Activated CD8-positive, alpha-beta T cell treated with anti-CD3 and anti-CD28 coated beads, Interleukin-2, amount 10 ng/mL, durations not matched to agents 7 days and 5 days (primary cell): ENCODE results near the gene MTHFD2L. TPM values are rescaled to one million over a fixed set of nuclear protein-coding genes. Genes with fewer than 3 reads are reported as not detected.
"Not testable (repeated sequence)": the region's sequence is repeated elsewhere in the genome, so short reads cannot be mapped to it uniquely, and the experiment has no call there.

Experiments
- ATAC-seq: fragments of 150-1000 bp; cut with Tn5 transposase; one replicate; pipeline ENCODE4 v1.10.0; 2021; ENCODE audit warnings: moderate library complexity
- CTCF ChIA-PET: fragments of 350-600 bp; sonication (Branson Sonifier 250); formaldehyde crosslinking; loops from one replicate; lab custom pipeline; 2021; ENCODE audit warnings: antibody characterized with exemption; lab: Charles Lee
- POLR2A ChIA-PET: fragments of 350-600 bp; sonication (Branson Sonifier 250); formaldehyde crosslinking; loops from one replicate; lab custom pipeline; 2021; ENCODE audit warnings: antibody characterized with exemption; lab: Charles Lee
- DNase-seq: peaks from one replicate; pipeline ENCODE4 v3.0.0-alpha.2; 2020
- H3K27ac Mint-ChIP-seq: one replicate; pipeline ENCODE4 v1.8.0; 2021; ENCODE audit warnings: mild to moderate bottlenecking, mixed read lengths
- H3K27me3 Mint-ChIP-seq: one replicate; pipeline ENCODE4 v1.8.0; 2021; ENCODE audit warnings: low read depth, mixed read lengths
- H3K36me3 Mint-ChIP-seq: one replicate; pipeline ENCODE4 v1.8.0; 2021; ENCODE audit warnings: low read depth, mixed read lengths
- H3K4me1 Mint-ChIP-seq: one replicate; pipeline ENCODE4 v1.8.0; 2021; ENCODE audit warnings: low read depth, mixed read lengths
- H3K4me3 Mint-ChIP-seq: one replicate; pipeline ENCODE4 v1.8.0; 2021; ENCODE audit warnings: mild to moderate bottlenecking, mixed read lengths
- H3K9me3 Mint-ChIP-seq: one replicate; pipeline ENCODE4 v1.8.0; 2022; ENCODE audit warnings: mixed read lengths; ENCODE audit not compliant: insufficient read depth
- total RNA-seq, 2 experiments: library from RNA; stranded (reverse); gene quantifications; one replicate each; pipeline ENCODE4 v1.2.3, GENCODE V29; 2021

The MTHFD2L gene
- total RNA-seq, 2 experiments from 2014 or later, result 5.3 to 5.5 TPM

DNA sequence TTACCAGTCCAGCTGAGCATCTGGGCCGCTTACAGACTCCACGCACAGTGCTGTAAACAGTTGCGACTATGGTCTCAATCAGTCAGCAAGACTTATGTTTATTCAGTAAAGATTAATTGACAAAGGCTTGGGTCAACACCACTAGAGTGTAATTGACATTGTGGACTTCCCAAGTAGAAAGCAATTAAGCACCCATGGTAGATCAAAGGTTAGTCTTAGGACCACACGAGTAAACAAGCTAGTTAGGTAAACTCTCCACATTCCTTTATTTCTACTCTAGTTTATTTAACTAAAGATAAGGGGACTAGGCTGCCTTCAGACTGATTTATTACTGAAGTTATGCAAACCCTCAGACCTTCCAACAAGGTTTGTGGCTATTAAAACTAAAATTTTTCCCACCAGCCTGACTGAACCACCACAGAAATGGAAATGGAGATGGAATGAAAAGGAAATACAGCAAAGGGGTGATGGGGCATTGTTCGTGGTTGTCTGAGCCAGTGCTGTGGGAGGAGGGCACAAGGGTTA is 44.2 kb downstream of the MTHFD2L start:
- DNase-seq (no peak), ATAC-seq (no peak)
- POLR2A ChIA-PET, result no interaction called here
- CTCF ChIA-PET, result interaction anchor here (1.3 kb wide), 2 partner anchors 26 to 170 kb away, joined by 3 read pairs; no protein-coding TSS in a partner anchor
- no peak overlapping the region for H3K27ac Mint-ChIP-seq
- no peaks in the 10 kb centered on the region for H3K36me3 Mint-ChIP-seq
- peaks cover 8% of the 10 kb centered on the region for H3K4me1 Mint-ChIP-seq
- H3K9me3 Mint-ChIP-seq, result no peaks in the 10 kb centered on the region
- no peak overlapping the region for H3K4me3 Mint-ChIP-seq
- H3K27me3 Mint-ChIP-seq, result no peaks in the 10 kb centered on the region

DNA sequence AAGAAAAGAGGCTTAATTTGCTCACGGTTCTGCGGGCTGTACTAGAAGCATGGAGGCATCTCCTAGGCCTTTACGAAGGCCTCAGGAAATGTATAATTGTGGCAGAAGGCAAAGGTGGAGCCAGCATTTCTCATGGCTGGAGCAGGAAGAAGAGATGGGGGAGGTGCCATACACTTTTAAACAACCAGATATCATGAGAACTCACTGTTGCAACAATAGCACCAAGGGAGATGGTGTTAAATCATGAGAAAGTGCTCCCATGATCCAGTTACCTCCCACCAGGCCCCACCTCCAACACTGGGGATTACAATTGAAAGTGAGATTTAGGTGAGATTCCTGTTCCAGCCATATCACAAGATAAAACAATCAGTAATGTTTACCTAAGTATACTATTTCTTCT is 45.5 kb downstream of the MTHFD2L start:
- Mint-ChIP-seq H3K9me3 (no peaks in the 10 kb centered on the region), H3K4me1 (peaks cover 8% of the 10 kb centered on the region), H3K27me3 (no peaks in the 10 kb centered on the region), H3K4me3 (no peak overlapping the region), H3K36me3 (peaks cover 4% of the 10 kb centered on the region), H3K27ac (no peak overlapping the region)
- DNase-seq (no peak), ATAC-seq (no peak)
- CTCF ChIA-PET, result no interaction called here
- POLR2A ChIA-PET, result no interaction called here

DNA sequence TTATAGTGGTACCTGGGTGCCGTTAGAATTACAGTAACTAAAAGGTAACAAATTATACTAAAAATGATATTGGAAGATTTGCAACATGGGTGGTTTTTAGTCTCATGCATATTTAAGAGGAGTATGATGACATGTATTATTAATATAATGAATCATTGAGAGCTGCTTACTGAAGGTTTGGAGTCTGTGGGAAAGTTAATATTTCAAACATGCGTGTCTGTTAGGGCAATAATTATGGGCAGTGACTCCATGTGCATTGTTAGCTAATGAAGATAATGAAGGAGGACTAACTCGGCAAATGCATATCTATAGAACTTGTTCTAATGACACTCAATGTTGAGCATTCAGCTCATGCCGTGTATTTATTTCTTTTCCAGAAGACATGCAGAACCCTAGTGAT is 47.1 kb downstream of the MTHFD2L start:
- Mint-ChIP-seq H3K27me3 (no peaks in the 10 kb centered on the region), H3K27ac (no peak overlapping the region), H3K4me3 (no peak overlapping the region), H3K4me1 (peaks cover 8% of the 10 kb centered on the region), H3K36me3 (peaks cover 7% of the 10 kb centered on the region), H3K9me3 (no peaks in the 10 kb centered on the region)
- CTCF ChIA-PET, result interaction anchor here (1.0 kb wide), 1 partner anchor 22 kb away, joined by 3 read pairs; no protein-coding TSS in a partner anchor
- ATAC-seq (no peak), DNase-seq (no peak)
- POLR2A ChIA-PET, result no interaction called here

DNA sequence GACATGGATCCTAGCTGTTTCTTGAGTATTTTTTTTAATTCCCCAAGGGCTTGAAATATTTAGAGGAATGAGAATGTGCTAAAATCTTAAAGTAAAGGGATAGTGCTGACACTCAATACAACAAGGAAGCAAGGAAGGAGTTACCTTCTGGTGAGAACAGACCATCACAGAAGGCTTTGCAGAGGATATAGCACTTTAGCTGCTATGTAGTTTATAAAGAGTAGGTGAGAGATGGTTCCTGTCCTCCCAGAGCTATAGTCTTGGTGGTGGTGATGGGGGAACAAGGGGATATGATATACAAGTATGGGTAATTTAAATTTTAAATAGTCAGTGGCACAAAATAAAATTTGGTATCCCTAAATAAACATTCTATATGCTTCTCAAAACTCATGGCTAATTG is 47.6 kb downstream of the MTHFD2L start:
- Mint-ChIP-seq H3K4me1 (peaks cover 8% of the 10 kb centered on the region), H3K27me3 (no peaks in the 10 kb centered on the region), H3K4me3 (no peak overlapping the region), H3K36me3 (peaks cover 7% of the 10 kb centered on the region), H3K27ac (no peak overlapping the region), H3K9me3 (no peaks in the 10 kb centered on the region)
- ChIA-PET CTCF (interaction anchor here (1.0 kb wide), 1 partner anchor 23 kb away, joined by 3 read pairs; no protein-coding TSS in a partner anchor), POLR2A (no interaction called here)
- no peak for DNase-seq
- no peak for ATAC-seq

DNA sequence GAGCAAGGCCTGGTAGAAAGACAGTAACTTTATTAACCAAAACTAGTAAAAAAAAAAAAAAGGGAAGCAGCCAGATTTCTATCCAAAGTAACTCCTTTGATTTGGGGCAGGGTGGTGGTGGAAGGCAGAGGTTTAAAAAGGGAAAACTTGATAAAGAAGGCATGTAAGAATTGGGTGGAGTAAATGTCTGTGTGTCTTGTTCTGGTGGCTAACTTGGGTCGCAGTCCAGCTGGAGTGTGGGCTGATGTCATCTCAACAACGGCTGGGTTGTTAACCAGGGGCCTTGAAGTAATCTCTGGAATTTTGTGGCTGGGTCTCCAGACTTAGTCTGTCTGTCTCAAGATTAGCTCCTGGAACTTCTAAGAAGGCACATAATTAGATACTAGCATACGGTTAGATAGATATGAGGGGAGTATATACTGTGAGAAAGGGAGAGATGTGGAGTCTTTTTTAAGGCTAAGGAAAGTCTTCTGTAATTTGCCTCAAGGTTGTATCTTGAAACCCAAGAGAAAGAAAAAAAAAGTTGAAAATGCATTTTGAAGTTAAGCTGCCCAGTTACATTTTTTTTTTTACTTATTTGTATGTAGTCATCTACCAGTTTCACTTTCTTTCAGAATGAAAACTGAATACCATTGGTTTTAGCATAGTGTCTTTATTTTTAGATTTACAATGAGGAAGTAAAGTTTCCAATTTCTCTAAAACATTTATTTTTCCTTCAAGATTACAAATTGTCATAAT is 48.3 kb downstream of the MTHFD2L start:
- ChIA-PET POLR2A (interaction anchor here (0.6 kb wide), 1 partner anchor 60 kb away, joined by 3 read pairs; no protein-coding TSS in a partner anchor), CTCF (no interaction called here)
- Mint-ChIP-seq H3K36me3 (peaks cover 7% of the 10 kb centered on the region), H3K27ac (peak overlapping the region; percentile 19), H3K9me3 (no peaks in the 10 kb centered on the region), H3K4me3 (no peak overlapping the region), H3K4me1 (peaks cover 8% of the 10 kb centered on the region), H3K27me3 (no peaks in the 10 kb centered on the region)
- DNase-seq, result no peak
- ATAC-seq, result no peak

DNA sequence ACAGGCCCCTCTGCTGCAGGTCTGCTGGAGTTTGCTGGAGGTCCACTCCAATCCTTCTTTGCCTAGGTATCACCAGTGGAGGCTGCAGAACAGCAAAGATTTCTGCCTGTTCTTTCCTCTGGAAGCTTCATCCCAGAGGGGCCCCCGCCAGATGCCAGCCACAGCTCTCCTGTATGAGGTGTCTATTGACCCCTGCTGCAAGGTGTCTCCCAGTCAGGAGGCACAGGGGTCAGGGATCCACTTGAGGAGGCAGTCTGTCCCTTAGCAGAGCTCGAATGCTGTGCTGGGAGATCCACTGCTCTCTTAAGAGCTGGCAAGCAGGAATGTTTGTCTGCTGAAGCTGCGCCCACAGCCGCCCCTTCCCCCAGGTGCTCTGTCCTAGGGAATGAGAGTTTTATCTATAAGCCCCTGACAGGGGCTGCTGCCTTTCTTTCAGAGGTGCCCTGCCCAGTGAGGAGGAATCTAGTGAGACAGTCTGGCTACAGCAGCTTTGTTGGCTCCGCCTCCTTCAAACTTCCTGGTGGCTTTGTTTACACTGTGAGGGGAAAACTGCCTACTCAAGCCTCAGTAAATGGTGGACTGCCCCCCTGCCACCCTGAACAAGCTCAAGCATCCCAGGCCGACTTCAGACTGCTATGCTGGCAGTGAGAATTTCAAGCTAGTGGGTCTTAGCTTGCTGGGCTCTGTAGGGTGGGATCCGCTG is 56.7 kb downstream of the MTHFD2L start:
- DNase-seq, H3K9me3 Mint-ChIP-seq, H3K4me1 Mint-ChIP-seq, H3K36me3 Mint-ChIP-seq, H3K27ac Mint-ChIP-seq, ATAC-seq, H3K4me3 Mint-ChIP-seq, H3K27me3 Mint-ChIP-seq, POLR2A ChIA-PET: not testable (repeated sequence)
- CTCF ChIA-PET, result interaction anchor here (1.5 kb wide), 2 partner anchors 11 to 14 kb away, joined by 3 to 7 read pairs; no protein-coding TSS in a partner anchor

DNA sequence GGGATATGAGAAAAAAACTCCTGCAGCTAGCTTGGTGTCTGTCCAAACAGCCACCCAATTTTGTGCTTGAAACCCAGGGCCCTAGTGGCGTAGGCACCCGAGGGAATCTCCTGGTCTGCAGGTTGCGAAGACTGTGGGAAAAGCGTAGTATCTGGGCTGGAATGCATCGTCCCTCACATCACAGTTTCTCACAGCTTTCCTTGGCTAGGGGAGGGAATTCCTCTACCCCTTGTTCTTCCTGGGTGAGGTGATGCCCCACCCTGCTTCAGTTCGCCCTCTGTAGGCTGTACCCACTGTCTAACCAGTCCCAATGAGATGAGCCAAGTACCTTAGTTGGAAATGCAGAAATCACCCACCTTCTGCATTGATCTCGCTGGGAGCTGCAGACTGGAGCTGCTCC is 57.3 kb downstream of the MTHFD2L start:
- H3K9me3 Mint-ChIP-seq, ATAC-seq, H3K4me1 Mint-ChIP-seq, H3K36me3 Mint-ChIP-seq, DNase-seq, POLR2A ChIA-PET, H3K27ac Mint-ChIP-seq, H3K4me3 Mint-ChIP-seq, H3K27me3 Mint-ChIP-seq: not testable (repeated sequence)
- CTCF ChIA-PET, result interaction anchor here (1.5 kb wide), 2 partner anchors 10 to 13 kb away, joined by 3 to 7 read pairs; no protein-coding TSS in a partner anchor

DNA sequence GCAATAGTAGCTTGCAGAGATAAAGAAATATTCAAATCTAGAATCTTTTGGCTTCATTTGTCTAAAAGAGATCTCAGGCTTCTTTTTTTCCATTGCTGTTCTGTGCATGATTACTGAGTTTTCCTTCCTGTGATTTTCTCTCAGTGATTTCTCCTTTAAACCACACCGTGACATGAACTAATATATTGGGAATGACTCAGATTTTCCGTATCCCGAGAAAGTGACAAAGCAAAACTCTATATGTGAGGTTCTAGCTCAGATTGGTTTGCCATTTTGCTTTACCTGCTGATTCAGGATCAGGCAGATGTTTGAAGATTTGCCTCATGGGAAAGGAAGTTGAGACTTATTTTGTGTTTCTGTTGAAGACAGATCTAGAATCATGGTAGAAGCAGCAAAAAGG is 59.4 kb downstream of the MTHFD2L start:
- no peaks in the 10 kb centered on the region for H3K27me3 Mint-ChIP-seq
- H3K36me3 Mint-ChIP-seq, result no peaks in the 10 kb centered on the region
- CTCF ChIA-PET, result interaction anchor here (1.9 kb wide), 1 partner anchor 11 kb away, joined by 12 read pairs; no protein-coding TSS in a partner anchor
- POLR2A ChIA-PET, result no interaction called here
- H3K27ac Mint-ChIP-seq, result no peak overlapping the region
- H3K4me1 Mint-ChIP-seq, result no peaks in the 10 kb centered on the region
- no peaks in the 10 kb centered on the region for H3K9me3 Mint-ChIP-seq
- no peak for DNase-seq
- ATAC-seq, result no peak
- no peak overlapping the region for H3K4me3 Mint-ChIP-seq

DNA sequence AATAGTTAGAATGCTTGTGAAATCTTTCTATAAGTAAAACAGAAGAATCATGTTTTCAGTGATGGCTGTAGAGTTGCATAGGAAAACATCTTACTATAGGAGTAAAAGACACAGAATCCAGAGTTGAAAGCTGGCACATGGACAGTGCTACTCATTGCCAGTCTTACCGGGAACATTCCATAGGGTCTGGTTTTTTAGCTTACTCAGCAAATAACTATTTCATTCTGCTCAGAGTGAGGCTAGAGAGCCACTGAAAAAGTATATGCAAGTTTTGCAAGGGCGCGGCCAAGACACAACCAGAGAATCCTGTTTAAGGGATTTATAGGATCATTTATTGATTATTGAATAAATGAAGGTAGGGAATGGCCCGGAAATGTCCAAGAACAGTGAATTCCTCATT is 60.3 kb downstream of the MTHFD2L start:
- H3K27ac Mint-ChIP-seq, result no peak overlapping the region
- ATAC-seq (no peak), DNase-seq (no peak)
- H3K9me3 Mint-ChIP-seq, result no peaks in the 10 kb centered on the region
- no peaks in the 10 kb centered on the region for H3K4me1 Mint-ChIP-seq
- ChIA-PET POLR2A (no interaction called here), CTCF (interaction anchor here (1.9 kb wide), 1 partner anchor 10 kb away, joined by 12 read pairs; no protein-coding TSS in a partner anchor)
- H3K27me3 Mint-ChIP-seq, result no peaks in the 10 kb centered on the region
- no peaks in the 10 kb centered on the region for H3K36me3 Mint-ChIP-seq
- no peak overlapping the region for H3K4me3 Mint-ChIP-seq

DNA sequence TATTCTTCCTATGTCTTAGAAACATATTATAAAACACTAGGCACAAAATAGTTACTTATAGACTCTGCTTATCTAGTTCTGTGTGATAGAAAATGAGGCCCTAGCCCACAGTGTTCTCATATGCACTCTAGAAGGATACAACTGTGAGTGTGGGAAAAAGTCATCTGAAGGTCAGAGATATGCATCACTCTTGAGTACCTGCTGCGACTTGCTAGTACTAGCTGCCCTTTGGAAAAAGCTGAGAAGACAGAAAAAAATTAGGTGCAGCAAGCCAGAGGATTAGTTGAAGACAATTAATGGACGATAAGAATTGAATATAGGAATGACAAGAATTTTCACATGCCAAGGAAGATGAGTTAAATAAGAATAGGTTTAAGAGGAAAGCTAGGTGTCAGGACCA is 61.3 kb downstream of the MTHFD2L start:
- ChIA-PET CTCF (interaction anchor here (0.8 kb wide), 1 partner anchor 9 kb away, joined by 3 read pairs; no protein-coding TSS in a partner anchor), POLR2A (no interaction called here)
- Mint-ChIP-seq H3K4me1 (no peaks in the 10 kb centered on the region), H3K27ac (no peak overlapping the region), H3K4me3 (no peak overlapping the region), H3K36me3 (no peaks in the 10 kb centered on the region), H3K9me3 (no peaks in the 10 kb centered on the region), H3K27me3 (no peaks in the 10 kb centered on the region)
- ATAC-seq (no peak), DNase-seq (no peak)

DNA sequence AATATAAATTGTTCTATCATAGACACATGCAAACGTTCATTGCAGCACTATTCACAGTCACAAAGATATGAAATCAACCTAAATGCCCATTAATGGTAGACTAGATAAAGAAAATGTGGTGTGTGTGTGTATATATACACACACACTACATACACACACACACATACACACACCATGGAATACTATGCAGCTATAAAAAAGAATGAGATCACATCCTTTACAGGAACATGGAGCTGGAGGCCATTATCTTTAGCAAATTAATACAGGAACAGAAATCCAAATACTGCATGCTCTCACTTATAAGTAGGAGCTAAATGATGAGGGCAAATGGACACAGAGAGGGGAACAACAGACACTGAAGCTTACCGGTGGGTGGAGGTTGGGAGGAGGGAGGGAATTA is 65.2 kb downstream of the MTHFD2L start:
- Mint-ChIP-seq H3K27ac (no peak overlapping the region), H3K4me3 (no peak overlapping the region), H3K9me3 (no peaks in the 10 kb centered on the region), H3K36me3 (no peaks in the 10 kb centered on the region), H3K27me3 (no peaks in the 10 kb centered on the region), H3K4me1 (no peaks in the 10 kb centered on the region)
- DNase-seq (no peak), ATAC-seq (no peak)
- POLR2A ChIA-PET, result no interaction called here
- CTCF ChIA-PET, result no interaction called here

DNA sequence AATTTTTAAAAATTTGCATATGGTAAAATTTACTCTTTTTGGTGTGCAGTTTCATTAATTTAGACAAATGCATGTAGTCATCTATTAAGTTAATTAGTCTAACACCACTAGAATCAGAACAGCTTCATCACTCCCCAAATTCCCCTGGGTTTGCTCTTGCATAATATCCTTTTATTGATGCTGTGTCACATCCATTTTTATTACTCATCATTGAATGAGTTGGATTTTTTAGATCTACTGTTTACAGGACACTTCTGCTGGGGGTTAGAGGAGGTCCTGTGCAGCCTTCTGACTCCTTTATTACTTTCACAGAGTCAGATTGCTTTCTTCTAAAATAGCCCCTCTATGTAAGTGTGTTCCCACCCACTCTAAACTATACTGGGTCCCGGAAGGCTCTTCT is 65.9 kb downstream of the MTHFD2L start:
- Mint-ChIP-seq H3K36me3 (no peaks in the 10 kb centered on the region), H3K4me3 (no peak overlapping the region), H3K27ac (no peak overlapping the region), H3K27me3 (no peaks in the 10 kb centered on the region), H3K9me3 (no peaks in the 10 kb centered on the region), H3K4me1 (no peaks in the 10 kb centered on the region)
- no peak for ATAC-seq
- POLR2A ChIA-PET, result no interaction called here
- CTCF ChIA-PET, result no interaction called here
- DNase-seq, result no peak
